H9 (cell line): Measurements from ENCODE around the gene KIF13A. TPM values are rescaled to one million over a fixed set of nuclear protein-coding genes. Genes with fewer than 3 reads are reported as not detected.
A peak's percentile ranks its signal among the peaks of the same experiment; 100 is the strongest.

Source experiments
- DNase-seq: peaks from one replicate; pipeline ENCODE4 v3.0.0-alpha.2; 2017
- H2AFZ ChIP-seq: one replicate; pipeline ENCODE4 v1.6.1; 2013; ENCODE audit warnings: mild to moderate bottlenecking, low read length, control low read depth, moderate library complexity
- H2AK5ac ChIP-seq: 2 replicates; pipeline ENCODE4 v1.6.1; 2013; ENCODE audit warnings: low read length, control low read depth, mixed read lengths; ENCODE audit not compliant: insufficient read length
- H2BK120ac ChIP-seq: one replicate; pipeline ENCODE4 v1.6.1; 2013; ENCODE audit warnings: low read depth, mild to moderate bottlenecking, low read length, control low read depth, inconsistent platforms; ENCODE audit not compliant: poor library complexity, severe bottlenecking
- H2BK12ac ChIP-seq: 2 replicates; pipeline ENCODE4 v1.6.1; 2013; ENCODE audit warnings: low read length, control low read depth, mixed read lengths, low read depth; ENCODE audit not compliant: insufficient read length
- H2BK15ac ChIP-seq: 2 replicates; pipeline ENCODE4 v1.6.1; 2013; ENCODE audit warnings: low read depth, low read length, control low read depth
- H2BK20ac ChIP-seq: one replicate; pipeline ENCODE4 v1.6.1; 2013; ENCODE audit warnings: low read depth, mild to moderate bottlenecking, low read length, control low read depth, inconsistent platforms; ENCODE audit not compliant: poor library complexity, severe bottlenecking
- H2BK5ac ChIP-seq: 2 replicates; pipeline ENCODE4 v1.6.1; 2013; ENCODE audit warnings: low read length, control low read depth, mixed read lengths; ENCODE audit not compliant: insufficient read length
- H3K14ac ChIP-seq: 2 replicates; pipeline ENCODE4 v1.6.1; 2013; ENCODE audit warnings: low read length, control low read depth; ENCODE audit not compliant: insufficient read depth
- H3K18ac ChIP-seq: 2 replicates; pipeline ENCODE4 v1.6.1; 2013; ENCODE audit warnings: low read depth, mild to moderate bottlenecking, mixed read lengths, low read length, control low read depth; ENCODE audit not compliant: insufficient read length
- H3K23ac ChIP-seq: 2 replicates; pipeline ENCODE4 v1.6.1; 2013; ENCODE audit warnings: low read length, control low read depth, mixed read lengths, low read depth; ENCODE audit not compliant: insufficient read length
- H3K23me2 ChIP-seq: 2 replicates; pipeline ENCODE4 v1.6.1; 2013; ENCODE audit warnings: low read depth, mild to moderate bottlenecking, mixed read lengths, low read length, control low read depth; ENCODE audit not compliant: insufficient read length, poor library complexity, severe bottlenecking
- H3K27ac ChIP-seq: 2 replicates; pipeline ENCODE4 v1.5.1; 2013; ENCODE audit warnings: low read length, control low read depth, mixed read lengths, low read depth; ENCODE audit not compliant: insufficient read length
- H3K27me3 ChIP-seq: 2 replicates; pipeline ENCODE4 v1.6.1; 2013; ENCODE audit warnings: low read length, control low read depth, inconsistent platforms; ENCODE audit not compliant: insufficient read depth
- H3K4ac ChIP-seq: 2 replicates; pipeline ENCODE4 v1.6.1; 2013; ENCODE audit warnings: low read depth, mild to moderate bottlenecking, control low read depth, inconsistent platforms, low read length, moderate library complexity
- H3K4me1 ChIP-seq: 2 replicates; pipeline ENCODE4 v1.6.1; 2013; ENCODE audit warnings: low read length, control low read depth, inconsistent platforms; ENCODE audit not compliant: insufficient read depth
- H3K4me2 ChIP-seq: 2 replicates; pipeline ENCODE4 v1.6.1; 2013; ENCODE audit warnings: low read length, control low read depth, mixed read lengths; ENCODE audit not compliant: insufficient read length, insufficient read depth
- H3K56ac ChIP-seq: 2 replicates; pipeline ENCODE4 v1.6.1; 2013; ENCODE audit warnings: low read depth, mild to moderate bottlenecking, mixed read lengths, low read length, control low read depth; ENCODE audit not compliant: insufficient read length
- H3K79me1 ChIP-seq: 2 replicates; pipeline ENCODE4 v1.6.1; 2013; ENCODE audit warnings: low read depth, mild to moderate bottlenecking, moderate library complexity, low read length, control low read depth, inconsistent platforms; ENCODE audit not compliant: insufficient read depth, poor library complexity, severe bottlenecking
- H3K79me2 ChIP-seq: 2 replicates; pipeline ENCODE4 v1.6.1; 2013; ENCODE audit warnings: low read length, control low read depth, inconsistent platforms; ENCODE audit not compliant: insufficient read depth
- H3K9ac ChIP-seq: 2 replicates; pipeline ENCODE4 v1.6.1; 2013; ENCODE audit warnings: low read length, control low read depth, mixed read lengths; ENCODE audit not compliant: insufficient read length; ENCODE audit errors: extremely low read depth
- H3K9me3 ChIP-seq: one replicate; pipeline ENCODE4 v1.6.1; 2013; ENCODE audit warnings: low read depth, low read length, inconsistent platforms; ENCODE audit not compliant: control insufficient read depth
- H3T11ph ChIP-seq: one replicate; pipeline ENCODE4 v1.6.1; 2013; ENCODE audit warnings: mild to moderate bottlenecking, low read length, control low read depth, inconsistent platforms
- H4K20me1 ChIP-seq: one replicate; pipeline ENCODE4 v1.6.1; 2013; ENCODE audit not compliant: control insufficient read depth, insufficient read length, insufficient read depth
- H4K5ac ChIP-seq: 2 replicates; pipeline ENCODE4 v1.6.1; 2013; ENCODE audit warnings: low read depth, mild to moderate bottlenecking, mixed read lengths, low read length, control low read depth; ENCODE audit not compliant: insufficient read length
- H4K8ac ChIP-seq: replicated peaks from 2 replicates; pipeline ENCODE4 v1.6.1; 2013; ENCODE audit warnings: low read length, control low read depth, mixed read lengths, low read depth; ENCODE audit not compliant: insufficient read length
- H4K91ac ChIP-seq: 2 replicates; pipeline ENCODE4 v1.6.1; 2013; ENCODE audit warnings: low read depth, mild to moderate bottlenecking, moderate library complexity, mixed read lengths, low read length, control low read depth; ENCODE audit not compliant: insufficient read length
- H3K27ac Mint-ChIP-seq, 3 experiments: 2 replicates in 2 of 3; 3 replicates in 1 of 3; pipeline ENCODE4 v1.8.0; 2020 to 2021; ENCODE audit warnings: mixed read lengths in 3 of 3, mild to moderate bottlenecking in 1 of 3, moderate library complexity in 1 of 3
- H3K27me3 Mint-ChIP-seq: 2 replicates; pipeline ENCODE4 v1.8.0; 2021; ENCODE audit warnings: low read depth, mild to moderate bottlenecking, moderate library complexity, mixed read lengths
- H3K36me3 Mint-ChIP-seq, 3 experiments: 2 replicates in 2 of 3; 3 replicates in 1 of 3; pipeline ENCODE4 v1.8.0; 2020 to 2021; ENCODE audit warnings: low read depth in 3 of 3, mixed read lengths in 3 of 3; ENCODE audit not compliant: insufficient read depth in 1 of 3
- H3K4me1 Mint-ChIP-seq, 2 experiments: 2 replicates each; pipeline ENCODE4 v1.8.0; 2020; ENCODE audit warnings: mixed read lengths in 2 of 2
- H3K4me3 Mint-ChIP-seq, 2 experiments: 2 replicates in 1 of 2; 3 replicates in 1 of 2; pipeline ENCODE4 v1.8.0; 2020 to 2021; ENCODE audit warnings: mild to moderate bottlenecking in 2 of 2, mixed read lengths in 2 of 2, moderate library complexity in 1 of 2
- H3K9me3 Mint-ChIP-seq, 2 experiments: 2 replicates in 1 of 2; 3 replicates in 1 of 2; pipeline ENCODE4 v1.8.0; 2020; ENCODE audit warnings: mild to moderate bottlenecking in 2 of 2, mixed read lengths in 2 of 2, moderate library complexity in 1 of 2
- WGBS: extraction: QIAGEN DNeasy Blood & Tissue Kit; methylation state at CpG from one replicate; pipeline ENCODE4 v1.1.7; 2013; ENCODE audit warnings: missing lambda C conversion rate, low lambda C conversion rate, mixed read lengths; ENCODE audit not compliant: insufficient read length; ENCODE audit errors: extremely low coverage; 5-methylcytosine and 5-hydroxymethylcytosine counted together
- total RNA-seq: library from RNA; stranded (reverse); gene quantifications from 2 replicates; pipeline ENCODE4 v1.2.1, GENCODE V29; 2021
- TF ChIP-seq, protein P1 (sequence below): fragments of 200-600 bp; sonication (generic); conservative IDR thresholded peaks from 3 replicates; pipeline ENCODE4 v1.8.0; 2021; ENCODE audit warnings: antibody characterized with exemption, mild to moderate bottlenecking

KIF13A gene
- total RNA-seq, 1 experiment from 2014 or later = 38.2 TPM

DNA sequence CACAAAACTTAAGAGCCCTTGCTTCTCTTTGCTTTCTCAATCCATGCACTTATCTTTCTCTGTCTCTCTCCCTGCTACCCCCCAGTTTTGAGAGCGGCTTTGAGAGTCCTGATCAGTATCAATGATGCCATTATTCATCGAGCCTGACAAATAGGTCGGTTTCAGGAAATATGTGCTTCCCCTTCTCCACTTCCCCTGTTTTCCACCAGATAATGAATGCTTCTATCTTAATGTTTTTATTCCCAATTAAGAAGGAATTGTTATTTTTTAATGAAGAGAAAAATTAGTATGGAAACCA is 117.7 kb downstream of the KIF13A start:
- no peak overlapping the region for H2AFZ ChIP-seq
- H4K5ac ChIP-seq = no peak overlapping the region
- no peak overlapping the region for H3K4me2 ChIP-seq
- H3K14ac ChIP-seq = no peak overlapping the region
- no peak overlapping the region for H3K56ac ChIP-seq
- Mint-ChIP-seq H3K4me3 (no peak overlapping the region), H3K27me3 (no peaks in the 10 kb centered on the region), H3K4me1 (peaks cover 2 to 8% of the 10 kb centered on the region in 2 experiments; a peak in 1 of 4 replicates), H3K27ac (0 out of 7 replicates have a peak overlapping the region, but pooled peaks of 1 of the 3 experiments have one; percentile 22), H3K36me3 (no peaks in the 10 kb centered on the region; a peak in 4 of 7 replicates), H3K9me3 (no peaks in the 10 kb centered on the region)
- H2BK20ac ChIP-seq = no peak overlapping the region
- no peak overlapping the region for H4K91ac ChIP-seq
- H3K79me1 ChIP-seq = no peaks in the 10 kb centered on the region
- H3K4me1 ChIP-seq = no peaks in the 10 kb centered on the region
- no peak overlapping the region for H2BK12ac ChIP-seq
- H3K79me2 ChIP-seq = no peaks in the 10 kb centered on the region
- no peak overlapping the region for H2BK5ac ChIP-seq
- no CpG with 5 or more reads among the region's 3 CpGs for WGBS
- no peak overlapping the region for H3T11ph ChIP-seq
- H3K4ac ChIP-seq = no peak overlapping the region
- H2BK120ac ChIP-seq = no peak overlapping the region
- H3K27ac ChIP-seq = no peak overlapping the region
- H2AK5ac ChIP-seq = no peak overlapping the region
- H3K9me3 ChIP-seq = no peaks in the 10 kb centered on the region
- DNase-seq = no peak
- H3K23ac ChIP-seq = no peak overlapping the region
- H3K27me3 ChIP-seq = no peaks in the 10 kb centered on the region
- TF ChIP-seq, protein P1, sequence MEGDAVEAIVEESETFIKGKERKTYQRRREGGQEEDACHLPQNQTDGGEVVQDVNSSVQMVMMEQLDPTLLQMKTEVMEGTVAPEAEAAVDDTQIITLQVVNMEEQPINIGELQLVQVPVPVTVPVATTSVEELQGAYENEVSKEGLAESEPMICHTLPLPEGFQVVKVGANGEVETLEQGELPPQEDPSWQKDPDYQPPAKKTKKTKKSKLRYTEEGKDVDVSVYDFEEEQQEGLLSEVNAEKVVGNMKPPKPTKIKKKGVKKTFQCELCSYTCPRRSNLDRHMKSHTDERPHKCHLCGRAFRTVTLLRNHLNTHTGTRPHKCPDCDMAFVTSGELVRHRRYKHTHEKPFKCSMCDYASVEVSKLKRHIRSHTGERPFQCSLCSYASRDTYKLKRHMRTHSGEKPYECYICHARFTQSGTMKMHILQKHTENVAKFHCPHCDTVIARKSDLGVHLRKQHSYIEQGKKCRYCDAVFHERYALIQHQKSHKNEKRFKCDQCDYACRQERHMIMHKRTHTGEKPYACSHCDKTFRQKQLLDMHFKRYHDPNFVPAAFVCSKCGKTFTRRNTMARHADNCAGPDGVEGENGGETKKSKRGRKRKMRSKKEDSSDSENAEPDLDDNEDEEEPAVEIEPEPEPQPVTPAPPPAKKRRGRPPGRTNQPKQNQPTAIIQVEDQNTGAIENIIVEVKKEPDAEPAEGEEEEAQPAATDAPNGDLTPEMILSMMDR = no peak
- no peaks in the 10 kb centered on the region for H3K23me2 ChIP-seq
- no peaks in the 10 kb centered on the region for H4K20me1 ChIP-seq
- H4K8ac ChIP-seq = no peak overlapping the region
- no peak overlapping the region for H2BK15ac ChIP-seq
- no peak overlapping the region for H3K18ac ChIP-seq
- no peak overlapping the region for H3K9ac ChIP-seq
